IPS-NIHi7 (cell line): ENCODE data around the gene GLIPR1L2.
"Not testable (repeated sequence)": the region's sequence is repeated elsewhere in the genome, so short reads cannot be mapped to it uniquely, and the experiment has no call there.

ENCODE experiments used
- DNase-seq: peaks from one replicate; pipeline ENCODE4 v3.0.0; 2012; ENCODE audit warnings: mixed read lengths; ENCODE audit errors: extremely low spot score

Gene GLIPR1L2

GRCh38 chr12:75390899-75391538 is at the start of gene GLIPR1L2:
Gene GLIPR1L2, plus strand, starts transcription at chr12:75391089. Its CDS starts 28 bp downstream, at chr12:75391117.
- DNase-seq: peak; percentile 96

DNA sequence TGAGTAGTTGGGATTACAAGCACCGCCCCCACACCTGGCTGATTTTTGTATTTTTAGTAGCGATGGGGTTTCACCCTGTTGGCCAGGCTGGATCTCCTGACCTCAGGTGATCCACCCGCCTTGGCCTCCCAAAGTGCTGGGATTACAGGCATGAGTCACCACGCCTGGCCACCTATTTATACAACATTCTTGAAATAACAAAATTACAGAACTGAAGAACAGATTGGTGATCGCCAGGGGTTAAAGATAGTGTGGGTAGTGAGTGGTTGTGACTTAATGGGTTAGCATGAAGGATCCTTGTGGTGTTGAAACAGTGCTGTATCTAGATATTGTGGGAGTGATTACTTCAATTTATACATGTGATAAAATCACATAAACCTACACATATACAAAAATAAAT is 49.0 kb upstream of the GLIPR1L2 start:
- no peak for DNase-seq

GRCh38 chr12:75345531-75345930 is 45.4 kb upstream of the GLIPR1L2 start:
- DNase-seq: no peak

DNA sequence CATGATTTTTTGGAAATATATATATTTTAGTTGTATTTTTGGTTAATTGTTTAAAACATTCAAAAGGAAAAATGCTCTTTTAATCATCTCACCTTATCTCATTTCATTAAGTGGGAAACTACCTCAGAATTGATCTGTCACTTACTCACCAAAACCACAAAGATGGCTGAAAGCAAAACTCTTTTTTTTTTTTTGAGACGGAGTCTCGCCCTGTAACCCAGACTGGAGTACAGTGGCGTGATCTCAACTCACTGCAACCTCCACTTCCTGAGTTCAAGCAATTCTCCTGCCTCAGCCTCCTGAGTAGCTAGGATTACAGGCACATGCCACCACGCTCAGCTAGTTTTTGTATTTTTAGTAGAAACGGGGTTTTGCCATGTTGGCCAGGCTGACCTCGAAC is 44.7 kb upstream of the GLIPR1L2 start:
- not testable (repeated sequence) for DNase-seq

DNA sequence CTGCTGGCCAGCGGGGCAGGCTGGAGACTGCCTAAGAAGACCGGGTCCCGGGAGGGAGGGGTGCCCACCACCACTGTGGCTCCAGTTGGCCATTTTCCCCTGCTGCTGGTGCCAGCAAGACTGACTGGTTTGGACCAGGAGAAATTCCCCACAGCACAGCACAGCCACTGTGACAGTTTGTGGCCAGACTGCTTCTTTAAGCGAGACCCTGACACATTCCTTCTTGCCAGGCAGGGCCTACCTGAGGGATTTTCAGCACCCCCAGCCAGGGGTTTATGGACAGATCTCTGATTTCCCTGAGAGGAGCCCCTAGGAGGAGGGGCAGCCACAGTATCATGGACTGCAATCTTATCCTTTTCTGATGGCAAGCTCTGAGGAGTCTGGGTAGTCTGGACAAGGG is 40.9 kb upstream of the GLIPR1L2 start:
- DNase-seq: peak; percentile 6

- no peak for DNase-seq
Measured at GRCh38 chr12:75350413-75350812, 40.5 kb upstream of the GLIPR1L2 start.

DNA sequence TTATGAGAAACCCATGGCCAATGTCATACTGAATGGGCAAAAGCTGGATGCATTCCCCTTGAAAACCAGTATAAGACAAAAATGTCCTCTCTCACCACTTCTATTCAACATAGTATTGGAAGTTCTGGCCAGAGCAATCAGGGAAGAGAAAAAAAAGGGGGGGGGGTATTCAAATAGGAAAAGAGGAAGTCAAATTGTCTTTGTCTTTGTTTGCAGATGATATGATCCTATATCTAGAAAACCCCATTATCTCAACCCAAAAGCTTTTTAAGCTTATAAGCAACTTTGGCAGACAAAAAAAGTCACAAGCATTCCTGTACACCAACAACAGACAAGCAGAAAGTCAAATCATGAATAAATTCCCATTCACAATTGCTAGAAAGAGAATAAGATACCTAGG is 36.9 kb upstream of the GLIPR1L2 start:
- no peak for DNase-seq

DNA sequence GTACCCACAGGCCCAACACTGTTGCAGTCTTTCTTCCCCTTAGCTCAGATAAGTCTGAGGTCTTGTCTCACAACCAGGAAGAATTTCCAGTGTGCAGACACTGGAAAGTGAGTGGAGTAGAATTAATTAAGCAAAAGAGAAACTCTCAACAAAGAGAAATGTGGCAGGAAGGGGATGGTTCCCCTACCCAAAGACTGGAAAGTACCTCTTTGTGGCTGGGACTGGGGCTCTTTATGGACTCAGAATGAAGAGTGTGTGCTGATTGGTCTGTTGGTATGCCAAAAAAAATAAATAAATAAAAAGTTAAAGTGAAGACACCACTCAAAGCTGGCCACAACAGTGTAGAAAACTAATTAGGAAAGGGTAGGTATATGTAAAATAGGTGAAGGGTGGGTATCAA is 30.0 kb upstream of the GLIPR1L2 start:
- no peak for DNase-seq

- no peak for DNase-seq
Measured at GRCh38 chr12:75361408-75361807, 29.5 kb upstream of the GLIPR1L2 start.

DNA sequence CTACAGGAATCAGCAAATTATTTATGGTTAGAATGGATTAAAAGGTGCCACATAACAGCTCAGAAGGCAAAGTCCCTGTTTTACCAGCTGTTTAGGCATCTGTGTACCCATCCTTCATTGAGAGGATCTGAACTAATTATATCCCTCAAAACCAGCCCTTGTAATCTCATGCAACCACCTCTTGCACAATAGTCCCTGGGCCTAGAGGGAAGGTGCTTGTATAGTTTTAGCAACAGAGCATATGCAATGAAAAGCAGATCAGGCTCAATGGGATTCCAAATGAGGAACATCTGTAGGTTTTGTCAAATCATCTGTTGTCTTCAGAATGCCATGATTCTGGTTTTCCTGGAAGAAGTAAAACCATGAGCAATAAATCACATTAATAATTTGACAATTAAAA is 26.0 kb upstream of the GLIPR1L2 start:
- no peak for DNase-seq

DNA sequence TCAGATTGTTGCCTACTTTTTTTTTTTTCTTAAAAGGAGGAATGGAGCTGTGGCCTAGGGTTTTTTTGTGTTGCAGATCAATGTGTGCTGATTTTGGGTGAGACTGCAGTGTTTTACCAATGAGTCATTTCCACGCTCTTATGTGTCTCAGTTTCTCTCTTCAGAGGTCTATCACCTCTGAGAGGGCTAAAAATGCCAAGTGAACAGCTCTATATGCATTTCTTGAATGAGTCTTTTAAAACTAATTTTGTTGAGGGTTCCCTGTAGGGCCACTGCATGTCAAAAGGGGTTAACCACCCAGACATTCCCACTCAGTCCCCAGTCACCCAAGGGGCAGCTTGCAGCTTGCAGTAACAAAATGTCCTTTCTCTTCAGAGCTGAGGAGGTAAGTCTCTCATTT is 24.3 kb upstream of the GLIPR1L2 start:
- no peak for DNase-seq

- no peak for DNase-seq
Measured at GRCh38 chr12:75374971-75375370, 15.9 kb upstream of the GLIPR1L2 start.

GRCh38 chr12:75378354-75378753 is 12.5 kb upstream of the GLIPR1L2 start:
- no peak for DNase-seq

DNA sequence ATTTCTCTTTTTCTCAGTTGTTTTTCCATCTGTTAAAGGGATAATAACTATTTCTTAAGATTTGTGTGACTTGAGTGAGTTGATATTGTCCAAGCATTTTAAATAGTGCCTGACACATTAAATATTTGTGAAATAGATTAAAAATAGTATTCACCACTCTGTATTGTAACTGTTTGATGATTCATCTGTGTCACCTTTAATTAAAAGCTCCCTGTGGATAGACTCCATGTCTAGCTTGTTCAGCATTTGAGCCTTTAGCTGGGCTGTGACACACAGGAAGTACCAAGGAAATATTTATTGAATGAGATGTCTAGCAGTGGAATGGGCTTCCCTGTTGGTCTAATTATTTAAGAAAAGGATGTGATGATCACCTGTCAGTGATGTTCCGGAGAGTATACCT is 1.8 kb upstream of the GLIPR1L2 start:
- no peak for DNase-seq

DNA sequence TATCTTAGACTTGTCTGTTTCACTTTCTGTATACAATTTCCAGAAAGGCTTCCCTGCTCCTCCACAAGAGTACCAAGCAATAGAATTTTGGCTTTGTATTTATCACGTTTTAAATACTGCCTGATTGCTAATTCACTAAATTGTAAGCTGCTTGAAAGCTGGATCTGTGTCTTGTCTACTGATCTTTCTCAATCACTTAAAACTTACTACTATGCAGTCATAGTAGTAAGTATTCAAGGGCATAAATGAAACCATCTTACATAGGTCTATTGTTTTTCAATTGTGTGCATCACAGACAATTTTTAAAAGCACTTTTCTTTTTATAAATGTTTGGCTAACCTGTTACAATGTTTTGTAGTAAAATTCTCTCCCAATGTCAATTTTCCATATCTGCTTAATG is 1.2 kb upstream of the GLIPR1L2 start:
- DNase-seq: no peak

DNA sequence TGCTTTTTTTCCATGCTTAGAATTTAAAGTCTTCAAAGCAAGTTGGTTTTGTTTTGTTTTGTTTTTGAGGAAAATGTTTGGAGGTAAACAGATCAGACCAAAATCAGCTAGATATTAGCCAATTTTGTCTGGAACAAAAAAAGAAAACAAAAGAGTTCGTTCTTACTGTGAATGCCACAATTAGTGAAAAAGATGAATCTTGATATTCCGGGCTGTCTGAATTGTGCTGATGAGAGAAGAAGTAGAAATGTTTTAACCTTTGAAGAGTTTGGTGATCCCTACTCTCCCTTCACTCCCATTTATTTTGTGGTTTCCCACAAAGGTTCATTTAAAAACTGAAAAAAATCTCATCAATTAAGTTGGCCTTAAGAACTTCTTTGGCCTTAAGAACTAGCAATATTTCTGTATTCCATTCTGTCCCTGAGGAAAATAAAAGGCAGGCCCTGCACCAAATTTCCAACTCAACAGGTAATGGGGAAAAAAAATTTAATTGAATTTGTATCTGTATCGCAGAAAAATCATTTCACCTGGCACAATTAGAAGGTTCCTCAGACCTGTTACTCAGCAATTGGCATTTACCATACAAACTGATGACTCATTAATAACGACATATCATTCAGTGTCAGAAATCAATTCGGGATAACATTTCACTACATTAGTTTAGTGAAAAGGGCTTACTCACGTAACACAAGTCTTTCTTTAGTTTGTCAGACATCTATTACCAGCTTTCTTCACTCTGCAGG is 562 bp upstream of the GLIPR1L2 start:
- DNase-seq: no peak

DNA sequence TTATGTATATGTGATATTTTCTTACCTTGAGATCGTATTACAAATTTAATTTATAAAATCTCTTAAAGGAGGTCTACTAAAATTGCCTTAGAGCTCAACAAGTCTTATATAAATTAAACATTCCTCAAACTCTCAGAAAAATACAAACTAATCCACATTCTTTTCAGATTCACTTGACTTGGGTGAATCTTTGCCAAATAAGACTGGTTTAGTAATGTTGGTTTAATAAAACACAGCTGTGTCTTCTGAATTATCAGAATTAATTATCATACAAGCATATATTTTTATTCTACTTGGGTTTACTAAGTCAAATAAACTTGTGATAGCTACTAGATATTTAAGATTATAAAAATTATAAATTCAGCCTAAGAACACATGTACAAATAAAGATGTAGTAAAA is 13.3 kb downstream of the GLIPR1L2 start:
- DNase-seq: no peak

DNA sequence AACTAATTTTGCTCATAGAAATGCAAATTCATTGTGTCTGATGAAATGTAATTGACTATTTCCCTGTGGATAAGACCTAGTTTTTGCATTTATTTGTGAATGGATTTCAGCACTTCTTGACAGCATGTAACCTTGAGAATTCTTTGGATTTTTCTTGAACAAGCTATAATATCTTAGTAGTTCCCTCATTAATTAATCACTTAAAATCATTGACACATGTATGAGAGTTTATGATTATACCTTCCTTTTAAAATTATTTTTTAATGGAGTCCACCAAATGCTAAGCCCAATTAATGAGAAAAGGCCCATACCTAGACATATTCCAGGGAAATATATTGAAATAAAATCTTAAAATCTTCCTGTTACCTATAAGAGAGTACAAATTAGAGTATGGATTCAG is 16.8 kb downstream of the GLIPR1L2 start:
- DNase-seq: no peak

- no peak for DNase-seq
Measured at GRCh38 chr12:75409830-75410229, 18.9 kb downstream of the GLIPR1L2 start.

- no peak for DNase-seq
Measured at GRCh38 chr12:75414671-75415070, 23.8 kb downstream of the GLIPR1L2 start.

GRCh38 chr12:75419841-75420240 is 29.0 kb downstream of the GLIPR1L2 start:
- DNase-seq: no peak

- no peak for DNase-seq
Measured at GRCh38 chr12:75427491-75427890, 36.6 kb downstream of the GLIPR1L2 start.

- no peak for DNase-seq
Measured at GRCh38 chr12:75428767-75429166, 37.9 kb downstream of the GLIPR1L2 start.

DNA sequence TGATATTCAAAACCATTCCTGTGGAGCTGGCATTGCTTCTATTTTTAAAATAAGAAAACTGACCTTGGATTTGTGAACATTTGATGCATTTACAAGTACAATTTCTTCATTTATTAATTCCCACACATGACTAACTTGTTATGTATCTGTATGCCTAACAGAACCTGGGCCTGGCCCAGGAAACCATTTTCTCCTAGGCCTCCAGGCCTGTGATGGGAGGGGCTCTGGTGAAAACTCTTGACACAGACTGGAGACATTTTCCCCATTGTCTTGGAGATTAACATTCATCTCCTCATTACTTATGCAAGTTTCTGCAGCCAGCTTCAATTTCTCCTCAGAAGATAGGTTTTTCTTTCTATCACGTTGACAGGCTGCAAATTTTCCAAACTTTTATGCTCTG is 42.0 kb downstream of the GLIPR1L2 start:
- DNase-seq: no peak
